Transverse colon (tissue), 4 donors: ENCODE results near the gene CDK19. TPM values are rescaled to one million over a fixed set of nuclear protein-coding genes. Genes with fewer than 3 reads are reported as not detected.

Experiments
- DNase-seq: peaks from one replicate; pipeline ENCODE4 v3.0.0-alpha.2; 2019
- H3K27ac ChIP-seq, 4 donors: fragments of 200-600 bp; sonication (generic); 2 replicates each; pipeline ENCODE4 v1.5.1; 2016 to 2018; ENCODE audit warnings: inconsistent platforms in 4 of 4
- H3K27me3 ChIP-seq: fragments of 200-600 bp; sonication (generic); 2 replicates; pipeline ENCODE4 v1.5.1; 2017; ENCODE audit warnings: inconsistent platforms
- H3K36me3 ChIP-seq, 4 donors: fragments of 200-600 bp; sonication (generic); 2 replicates each; pipeline ENCODE4 v1.5.1; 2017 to 2019; ENCODE audit warnings: inconsistent platforms in 4 of 4
- H3K4me1 ChIP-seq, 4 donors: fragments of 200-600 bp; sonication (generic); 2 replicates each; pipeline ENCODE4 v1.5.1; 2017 to 2020; ENCODE audit warnings: inconsistent platforms in 4 of 4
- H3K4me3 ChIP-seq, 4 donors: fragments of 200-600 bp; sonication (generic); 1 replicate in 1 of 4; 2 replicates in 3 of 4; pipeline versions ENCODE4 v1.5.1 to v1.6.1; 2017 to 2019; ENCODE audit warnings: inconsistent platforms in 4 of 4
- H3K9me3 ChIP-seq, 2 donors: fragments of 200-600 bp; sonication (generic); 2 replicates each; pipeline ENCODE4 v1.5.1; 2017 to 2019; ENCODE audit warnings: inconsistent platforms in 2 of 2
- CTCF ChIP-seq, 5 experiments: fragments of 200-600 bp in 3 of 5; fragments of 450-650 bp in 2 of 5; sonication (generic) in 3 of 5; IDR thresholded peaks; 1 replicate in 2 of 5; 2 replicates in 3 of 5; pipeline ENCODE4 v1.5.1; 2016 to 2017; ENCODE audit warnings: antibody characterized with exemption in 5 of 5, inconsistent platforms in 3 of 5, mild to moderate bottlenecking in 2 of 5, moderate library complexity in 1 of 5
- EP300 ChIP-seq: sonication (generic); formaldehyde crosslinking; IDR thresholded peaks from one replicate; pipeline ENCODE4 v1.6.1; 2017; ENCODE audit warnings: antibody characterized with exemption, low read depth
- POLR2A ChIP-seq: fragments of 450-650 bp; IDR thresholded peaks from one replicate; pipeline ENCODE4 v1.6.1; 2016; ENCODE audit warnings: antibody characterized with exemption, mild to moderate bottlenecking, moderate library complexity
- POLR2AphosphoS5 ChIP-seq, 3 donors: sonication (generic); formaldehyde crosslinking; IDR thresholded peaks; one replicate each; pipeline ENCODE4 v1.6.1; 2016; ENCODE audit warnings: antibody characterized with exemption in 3 of 3
- WGBS, 2 donors: methylation state at CpG; one replicate each; pipeline ENCODE4 v1.1.5; 2018; ENCODE audit warnings: low coverage in 1 of 2; 5-methylcytosine and 5-hydroxymethylcytosine counted together
- in situ Hi-C, 4 donors: fragments of 200-750 bp; cut with MboI; loops; one replicate each; pipeline versions ENCODE4 v1.15.0 to v1.15.1; 2017; ENCODE audit warnings: low sequenced_read_pairs in 3 of 4, low pct_ligation_motif_present in 1 of 4, low pct_unique_long_range_greater_than_20kb in 1 of 4
- intact Hi-C: fragments of 100-400 bp; cut with DNase I; formaldehyde crosslinking; loops from one replicate; pipeline ENCODE4 v1.15.1; 2023; ENCODE audit warnings: low total_unique reads
- total RNA-seq, 4 donors: library from RNA; depleted of rRNA; stranded (reverse); fragments of >200 nt; gene quantifications; one replicate each; pipeline ENCODE4 v1.1.0, GENCODE V29; 2016

CDK19 gene
- total RNA-seq, 4 donors from 2014 or later = 7.0 to 18.6 (median 14.7) TPM

- in situ Hi-C loops (no loop called here), intact Hi-C loops (no loop called here)
- no peaks in the 10 kb centered on the region for H3K27me3 ChIP-seq
- no peak overlapping the region for H3K4me3 ChIP-seq
- WGBS, 2 donors = 57 to 78% methylated on average over 2 to 5 of the region's 5 CpGs
- no peak for DNase-seq
- no peaks in the 10 kb centered on the region for H3K9me3 ChIP-seq
- peaks cover 0 to 12% (median 9%) of the 10 kb centered on the region in 4 donors for H3K4me1 ChIP-seq
- H3K36me3 ChIP-seq = peaks cover 0 to 12% (median 5%) of the 10 kb centered on the region in 4 donors
- H3K27ac ChIP-seq = no peak overlapping the region
- TF ChIP-seq POLR2A (no peak), CTCF (IDR thresholded peaks at IDR 0.05) (no peak), EP300 (no peak), POLR2AphosphoS5 (IDR thresholded peaks at IDR 0.05) (no peak)
Observed at GRCh38 chr6:110614586-110614985, 200.7 kb downstream of the CDK19 start.

- no peaks in the 10 kb centered on the region for H3K9me3 ChIP-seq
- 67 to 92% methylated on average over 1 of the region's 1 CpG for WGBS, 2 donors
- peaks cover 0 to 12% (median 5%) of the 10 kb centered on the region in 4 donors for H3K36me3 ChIP-seq
- H3K4me1 ChIP-seq = peaks cover 0 to 7% (median 5%) of the 10 kb centered on the region in 4 donors
- H3K4me3 ChIP-seq = no peak overlapping the region
- intact Hi-C loops (no loop called here), in situ Hi-C loops (no loop called here)
- DNase-seq = no peak
- no peaks in the 10 kb centered on the region for H3K27me3 ChIP-seq
- no peak overlapping the region for H3K27ac ChIP-seq
- TF ChIP-seq CTCF (IDR thresholded peaks at IDR 0.05) (no peak), EP300 (no peak), POLR2AphosphoS5 (IDR thresholded peaks at IDR 0.05) (no peak), POLR2A (no peak)
Observed at GRCh38 chr6:110614106-110614505, 201.2 kb downstream of the CDK19 start.

- DNase-seq = no peak
- no peaks in the 10 kb centered on the region for H3K27me3 ChIP-seq
- WGBS, 2 donors = 93 to 97% methylated on average over 6 of the region's 6 CpGs
- H3K4me1 ChIP-seq = no peaks in the 10 kb centered on the region
- H3K27ac ChIP-seq = no peak overlapping the region
- intact Hi-C loops = no loop called here
- TF ChIP-seq CTCF (IDR thresholded peaks at IDR 0.05) = no peak
- TF ChIP-seq EP300 = no peak
- TF ChIP-seq POLR2A = no peak
- no peak for TF ChIP-seq POLR2AphosphoS5 (IDR thresholded peaks at IDR 0.05)
- H3K9me3 ChIP-seq = no peaks in the 10 kb centered on the region
- H3K4me3 ChIP-seq = no peak overlapping the region
- peaks cover 0 to 12% (median 5%) of the 10 kb centered on the region in 4 donors for H3K36me3 ChIP-seq
- in situ Hi-C loops = no loop called here
Observed at GRCh38 chr6:110613356-110613755, 201.9 kb downstream of the CDK19 start.

- no peaks in the 10 kb centered on the region for H3K27me3 ChIP-seq
- 90 to 100% methylated on average over 1 of the region's 1 CpG for WGBS, 2 donors
- no peaks in the 10 kb centered on the region for H3K4me1 ChIP-seq
- DNase-seq = no peak
- intact Hi-C loops (no loop called here), in situ Hi-C loops (no loop called here)
- no peak overlapping the region for H3K27ac ChIP-seq
- peaks cover 0 to 12% (median 5%) of the 10 kb centered on the region in 4 donors for H3K36me3 ChIP-seq
- TF ChIP-seq POLR2A = no peak
- no peak for TF ChIP-seq CTCF (IDR thresholded peaks at IDR 0.05)
- TF ChIP-seq POLR2AphosphoS5 (IDR thresholded peaks at IDR 0.05) = no peak
- TF ChIP-seq EP300 = no peak
- H3K4me3 ChIP-seq = no peak overlapping the region
- H3K9me3 ChIP-seq = no peaks in the 10 kb centered on the region
Observed at GRCh38 chr6:110612298-110612697, 203.0 kb downstream of the CDK19 start.
